ENCODE data around the gene SLAMF8.

The SLAMF8 gene

GRCh38 chr1:159882527-159882862 is 55.8 kb downstream of the SLAMF8 start:
- Mint-ChIP-seq H3K9me3 (no peaks in the 10 kb centered on the region), H3K36me3 (ENCODE audit: low read depth) (no peaks in the 10 kb centered on the region), H3K27ac (no peak overlapping the region), H3K4me3 (no peak overlapping the region), H3K4me1 (no peaks in the 10 kb centered on the region), H3K27me3 (no peaks in the 10 kb centered on the region)
- no peak for ATAC-seq
- DNase-seq, result no peak

GRCh38 chr1:159883134-159883533 is 56.5 kb downstream of the SLAMF8 start:
- Mint-ChIP-seq H3K9me3 (no peaks in the 10 kb centered on the region), H3K4me3 (no peak overlapping the region), H3K27ac (no peak overlapping the region), H3K27me3 (no peaks in the 10 kb centered on the region), H3K36me3 (ENCODE audit: low read depth) (no peaks in the 10 kb centered on the region), H3K4me1 (no peaks in the 10 kb centered on the region)
- DNase-seq (no peak), ATAC-seq (no peak)

GRCh38 chr1:159884296-159884695 is 57.6 kb downstream of the SLAMF8 start:
- Mint-ChIP-seq H3K4me1 (peaks cover 2% of the 10 kb centered on the region), H3K9me3 (no peaks in the 10 kb centered on the region), H3K27me3 (no peaks in the 10 kb centered on the region), H3K4me3 (no peak overlapping the region), H3K36me3 (ENCODE audit: low read depth) (no peaks in the 10 kb centered on the region), H3K27ac (no peak overlapping the region)
- no peak for ATAC-seq
- DNase-seq, result no peak

All from activated naive CD8-positive, alpha-beta T cell treated with anti-CD3 and anti-CD28 coated beads, Interleukin-2, amount 50 U/mL, for 24 hours (primary cell).